HG02970 (cell line): ENCODE data around the gene HAUS3.
"Not testable (repeated sequence)": the region's sequence is repeated elsewhere in the genome, so short reads cannot be mapped to it uniquely, and the experiment has no call there.

ENCODE experiments used
- ATAC-seq: cut with Tn5 transposase; IDR thresholded peaks from one replicate; pipeline ENCODE4 v1.9.1; 2021; ENCODE audit warnings: mild to moderate bottlenecking, moderate library complexity, moderate number of reproducible peaks; ENCODE audit not compliant: unreplicated experiment, low FRiP score

Gene HAUS3

DNA sequence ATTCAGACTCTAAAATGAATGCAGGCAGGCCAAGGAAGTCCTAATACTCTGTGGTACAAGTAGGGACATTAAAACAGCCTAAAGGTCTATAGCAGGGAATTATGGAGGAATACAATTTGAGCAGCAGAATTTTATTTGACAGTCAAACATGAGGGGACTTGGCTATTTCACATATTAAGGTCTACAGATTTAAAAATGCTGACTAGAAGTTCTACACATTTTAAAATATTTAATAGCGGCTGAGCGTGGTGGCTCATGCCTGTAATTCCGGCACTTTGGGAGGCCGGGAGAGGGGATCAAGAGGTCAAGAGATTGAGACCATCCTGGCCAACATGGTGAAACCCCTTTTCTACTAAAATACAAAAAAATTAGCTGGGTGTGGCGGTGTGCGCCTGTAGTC, 10.8 kb downstream of the HAUS3 start:
- no peak for ATAC-seq

DNA sequence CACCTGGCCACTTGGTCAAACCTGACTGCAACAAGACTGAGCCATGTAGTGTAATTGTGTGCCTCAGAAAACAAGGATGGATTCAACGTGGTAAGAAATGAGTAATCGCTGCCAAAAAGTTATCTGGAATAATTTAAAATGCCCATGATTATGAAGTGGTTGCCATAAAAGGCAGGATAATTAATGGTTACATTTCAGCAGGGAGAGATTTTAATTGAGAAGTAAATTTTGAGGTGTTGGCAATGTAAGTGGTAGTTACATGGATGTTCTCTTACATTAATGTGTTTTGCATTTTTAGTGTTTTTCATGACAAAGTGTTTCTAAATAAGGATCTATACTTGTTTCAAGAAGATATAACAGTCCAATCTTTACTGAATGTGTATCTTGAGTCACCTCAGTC, 15.7 kb downstream of the HAUS3 start:
- no peak for ATAC-seq

- ATAC-seq: no peak
Observed at GRCh38 chr4:2222838-2223237, 19.1 kb downstream of the HAUS3 start.

- not testable (repeated sequence) for ATAC-seq
Observed at GRCh38 chr4:2221378-2221777, 20.5 kb downstream of the HAUS3 start.

GRCh38 chr4:2220016-2220630, 21.8 kb downstream of the HAUS3 start:
- no peak for ATAC-seq

DNA sequence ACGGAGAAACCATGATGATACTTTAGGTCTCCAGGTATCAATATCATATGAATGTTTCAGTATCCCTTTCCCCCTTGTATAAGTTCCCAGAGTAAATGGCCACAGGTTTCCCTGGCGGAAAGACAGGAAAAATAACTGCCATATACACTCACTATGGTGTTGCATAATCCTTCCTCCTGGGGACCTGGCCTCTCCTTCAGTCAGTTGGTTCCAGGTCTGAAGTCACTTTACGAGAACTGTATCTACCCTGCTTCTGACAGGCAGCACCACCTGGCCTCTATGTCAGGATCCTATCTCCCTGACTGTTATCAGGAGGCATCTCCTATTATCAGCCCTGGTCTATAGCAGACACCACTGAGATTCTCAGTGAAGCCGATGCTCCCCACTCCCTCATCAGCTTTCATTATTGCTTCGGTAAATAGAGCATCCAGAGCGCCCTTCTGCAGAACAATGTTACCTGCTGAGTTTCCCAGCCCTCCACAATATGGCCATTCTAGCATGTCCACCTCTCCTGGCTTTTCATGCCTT, 22.6 kb downstream of the HAUS3 start:
- ATAC-seq: no peak

DNA sequence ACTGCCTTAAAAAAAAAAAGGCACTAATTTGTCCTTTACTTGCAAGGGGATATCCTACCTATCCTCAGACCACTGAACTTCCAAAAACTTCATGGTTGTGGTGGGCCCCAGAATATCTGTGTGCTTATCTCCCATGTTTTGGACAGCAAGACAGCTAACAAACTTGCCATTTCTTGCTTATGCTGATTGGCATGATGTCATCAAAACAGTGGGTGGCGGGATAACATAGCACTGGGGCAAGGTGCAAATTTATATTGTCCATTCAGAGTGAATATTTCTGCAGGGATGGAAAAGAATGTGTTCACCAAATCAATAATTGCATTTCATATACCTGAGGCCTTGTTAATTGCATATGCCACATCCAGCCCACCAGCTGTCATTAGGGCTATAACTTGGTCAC, 23.5 kb downstream of the HAUS3 start:
- ATAC-seq: no peak

DNA sequence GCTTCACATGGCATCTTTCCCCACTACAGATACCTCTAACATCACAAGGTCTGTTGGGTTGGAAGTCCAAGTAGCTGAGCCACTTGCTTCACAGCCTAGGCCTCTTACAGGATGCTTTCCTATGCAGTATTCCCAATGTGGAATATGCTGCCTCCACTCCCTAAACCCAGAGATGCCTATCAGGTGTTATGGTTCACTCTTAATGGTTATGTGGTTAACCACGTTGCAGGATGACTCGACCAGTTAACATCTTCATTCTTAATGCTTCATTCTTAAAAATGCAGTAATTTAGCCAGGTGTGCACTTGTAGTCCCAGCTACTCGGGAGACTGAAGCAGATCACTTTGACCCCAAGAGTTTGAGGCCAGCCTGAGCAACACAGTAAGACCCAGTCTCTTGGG, 24.2 kb downstream of the HAUS3 start:
- no peak for ATAC-seq

GRCh38 chr4:2212831-2213230, 29.1 kb downstream of the HAUS3 start:
- ATAC-seq: no peak

DNA sequence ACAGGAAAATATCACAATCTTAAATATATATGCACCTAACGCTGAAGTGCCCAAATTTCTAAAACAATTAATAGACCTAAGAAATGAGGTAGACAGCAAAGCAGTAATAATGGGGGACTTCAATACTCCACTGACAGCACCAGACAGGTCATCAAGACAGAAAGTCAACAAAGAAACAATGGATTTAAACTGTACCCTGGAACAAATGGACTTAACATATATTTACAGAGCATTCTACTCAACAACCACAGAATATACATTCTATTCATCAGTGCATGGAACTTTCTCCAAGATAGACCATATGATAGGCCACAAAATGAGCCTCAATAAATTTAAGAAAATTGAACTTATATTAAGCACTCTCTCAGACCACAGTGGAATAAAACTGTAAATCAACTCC, 39.1 kb downstream of the HAUS3 start:
- not testable (repeated sequence) for ATAC-seq

DNA sequence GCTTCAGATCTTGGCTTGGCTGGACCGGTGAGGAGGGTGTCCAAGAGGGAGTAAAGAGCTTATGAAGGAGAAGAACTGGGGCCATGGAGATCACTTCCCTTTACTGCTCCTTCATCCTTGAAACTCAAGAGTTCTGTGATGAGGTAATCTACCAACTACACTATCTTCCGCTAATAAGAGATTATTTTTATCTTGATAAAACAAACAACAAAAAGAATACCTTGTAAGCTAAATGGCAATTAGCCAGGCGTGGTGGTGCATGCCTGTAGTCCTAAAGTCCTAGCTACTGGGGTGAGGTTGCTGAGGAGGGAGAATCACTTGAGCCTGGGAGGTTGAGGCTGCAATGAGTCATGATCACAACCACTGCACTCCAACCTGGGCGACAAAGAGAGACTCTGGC, 47.4 kb downstream of the HAUS3 start:
- no peak for ATAC-seq

- ATAC-seq: no peak
Observed at GRCh38 chr4:2193326-2193725, 48.6 kb downstream of the HAUS3 start.

GRCh38 chr4:2186865-2187172, 55.1 kb downstream of the HAUS3 start:
- no peak for ATAC-seq

GRCh38 chr4:2186133-2186864, 55.6 kb downstream of the HAUS3 start:
- no peak for ATAC-seq

DNA sequence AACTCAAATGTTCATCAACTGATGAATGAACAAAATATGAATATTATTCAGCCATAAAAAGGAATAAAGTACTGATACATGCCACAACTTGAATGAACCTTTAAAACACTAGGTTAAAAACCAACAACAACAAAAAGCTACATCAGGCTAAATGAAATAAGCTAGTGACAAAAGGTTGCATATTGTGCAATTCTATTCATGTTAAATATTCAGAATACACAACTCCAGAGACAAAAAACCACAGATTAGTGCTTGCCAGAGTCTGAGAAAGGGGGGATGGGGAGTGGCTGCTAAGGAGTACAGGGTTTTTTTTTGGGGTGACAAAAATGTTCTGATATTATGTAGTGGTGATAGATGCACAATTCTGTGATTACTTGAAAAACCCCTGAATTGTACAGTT, 58.5 kb downstream of the HAUS3 start:
- ATAC-seq: no peak

GRCh38 chr4:2182994-2183393, 58.9 kb downstream of the HAUS3 start:
- no peak for ATAC-seq

GRCh38 chr4:2180410-2180809, 61.5 kb downstream of the HAUS3 start:
- ATAC-seq: no peak

DNA sequence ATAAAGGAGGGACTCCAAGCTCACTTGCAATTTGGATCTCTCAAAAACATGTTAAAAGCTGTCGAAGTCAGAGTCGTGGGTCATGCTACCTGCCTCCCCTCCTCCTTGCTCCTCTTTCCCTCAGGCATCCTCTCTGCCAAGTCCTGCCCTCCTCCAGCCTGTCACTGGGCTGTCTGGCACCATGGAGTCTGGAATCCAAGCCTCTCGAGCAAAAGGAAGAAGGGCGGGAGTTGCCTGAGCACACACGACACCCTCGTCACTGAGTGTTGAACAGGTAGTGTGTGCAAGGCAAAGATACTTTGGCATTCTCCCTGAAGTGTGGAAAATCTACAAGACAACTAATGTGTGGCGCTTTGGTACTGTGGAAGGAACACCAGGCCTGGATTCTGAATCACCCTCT, 62.2 kb downstream of the HAUS3 start:
- no peak for ATAC-seq

DNA sequence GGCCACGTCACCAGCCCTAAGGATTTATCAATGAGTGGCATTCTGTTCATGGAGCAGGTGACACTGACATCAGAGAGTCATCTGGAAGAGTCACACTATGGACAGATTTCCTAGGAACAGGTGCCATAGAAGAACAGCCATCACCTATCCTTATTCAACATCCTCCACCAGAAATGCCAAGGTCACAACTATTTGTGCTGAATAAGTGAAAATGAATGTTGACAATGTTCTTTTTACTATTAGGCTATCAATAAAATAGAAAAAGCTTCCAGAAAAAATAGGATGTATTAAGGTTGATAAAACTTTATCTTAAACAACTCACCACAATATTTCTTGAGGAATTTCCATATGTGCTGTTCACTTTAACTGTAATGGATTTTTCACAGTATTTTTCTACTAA, 62.9 kb downstream of the HAUS3 start:
- ATAC-seq: no peak
